Renal pelvis (tissue), 12 donors: ENCODE results near the gene MGME1. TPM values are rescaled to one million over a fixed set of nuclear protein-coding genes. Genes with fewer than 3 reads are reported as not detected.

Experiments used
- DNase-seq: peaks from one replicate; pipeline ENCODE4 v3.0.0-alpha.2; 2013
- long read RNA-seq, 16 experiments: transcript quantifications; one replicate each; lab custom pipeline, GENCODE V29; 2026
- polyA plus RNA-seq, 3 donors: library from polyadenylated mRNA; unstranded; fragments of 120-200 nt; gene quantifications; one replicate each; pipeline ENCODE4 v1.2.1, GENCODE V29; 2013; ENCODE audit not compliant: insufficient read length in 3 of 3

MGME1 gene, protein sequence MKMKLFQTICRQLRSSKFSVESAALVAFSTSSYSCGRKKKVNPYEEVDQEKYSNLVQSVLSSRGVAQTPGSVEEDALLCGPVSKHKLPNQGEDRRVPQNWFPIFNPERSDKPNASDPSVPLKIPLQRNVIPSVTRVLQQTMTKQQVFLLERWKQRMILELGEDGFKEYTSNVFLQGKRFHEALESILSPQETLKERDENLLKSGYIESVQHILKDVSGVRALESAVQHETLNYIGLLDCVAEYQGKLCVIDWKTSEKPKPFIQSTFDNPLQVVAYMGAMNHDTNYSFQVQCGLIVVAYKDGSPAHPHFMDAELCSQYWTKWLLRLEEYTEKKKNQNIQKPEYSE
- polyA plus RNA-seq, result 10 to 100 TPM; 38.9 to 47.0 (median 46.7) TPM
- long read RNA-seq, donor 1, partial matches to known transcripts, result 0 of 4 reads
- long read RNA-seq, donor 1, other reads (novel, unspliced or antisense), result 0 of 4 reads
- long read RNA-seq, donor 2, transcript MGME1-203 (5 exons, 2,336 nt), result major isoform, 7 of 8 reads
- long read RNA-seq, donor 2, partial matches to known transcripts, result 0 of 8 reads
- long read RNA-seq, donor 2, other reads (novel, unspliced or antisense), result 0 of 8 reads
- long read RNA-seq, donor 3, transcript MGME1-203 (5 exons, 2,336 nt), result major isoform, 11 of 11 reads
- long read RNA-seq, donor 3, partial matches to known transcripts, result 0 of 11 reads
- long read RNA-seq, donor 3, other reads (novel, unspliced or antisense), result 0 of 11 reads
- long read RNA-seq, donor 4, transcript MGME1-203 (5 exons, 2,336 nt), result major isoform, 7 of 9 reads
- long read RNA-seq, donor 4, partial matches to known transcripts, result 0 of 9 reads
- long read RNA-seq, donor 4, other reads (novel, unspliced or antisense), result 0 of 9 reads
- long read RNA-seq, donor 5, partial matches to known transcripts, result 5 of 11 reads
- long read RNA-seq, donor 5, other reads (novel, unspliced or antisense), result 0 of 11 reads
- long read RNA-seq, donor 6, transcript MGME1-203 (5 exons, 2,336 nt), result major isoform, 13 of 38 reads
- long read RNA-seq, donor 6, partial matches to known transcripts, result 23 of 38 reads
- long read RNA-seq, donor 6, other reads (novel, unspliced or antisense), result 0 of 38 reads
- long read RNA-seq, donor 7, partial matches to known transcripts, result 0 of 6 reads
- long read RNA-seq, donor 7, other reads (novel, unspliced or antisense), result 0 of 6 reads
- long read RNA-seq, donor 8, partial matches to known transcripts, result 0 of 2 reads
- long read RNA-seq, donor 8, other reads (novel, unspliced or antisense), result 0 of 2 reads
- long read RNA-seq, donor 9, partial matches to known transcripts, result 0 of 5 reads
- long read RNA-seq, donor 9, other reads (novel, unspliced or antisense), result 0 of 5 reads
- long read RNA-seq, donor 10, transcript MGME1-203 (5 exons, 2,336 nt), result major isoform, 13 of 15 reads
- long read RNA-seq, donor 10, partial matches to known transcripts, result 0 of 15 reads
- long read RNA-seq, donor 10, other reads (novel, unspliced or antisense), result 0 of 15 reads
- long read RNA-seq, donor 11, partial matches to known transcripts, result 0 of 5 reads
- long read RNA-seq, donor 11, other reads (novel, unspliced or antisense), result 0 of 5 reads
- long read RNA-seq, donor 12, transcript MGME1-203 (5 exons, 2,336 nt), result major isoform, 14 of 19 reads
- long read RNA-seq, donor 12, partial matches to known transcripts, result 0 of 19 reads
- long read RNA-seq, donor 12, other reads (novel, unspliced or antisense), result 0 of 19 reads
- long read RNA-seq, donor 13, partial matches to known transcripts, result 6 of 9 reads
- long read RNA-seq, donor 13, other reads (novel, unspliced or antisense), result 0 of 9 reads
- long read RNA-seq, donor 14, transcript MGME1-203 (5 exons, 2,336 nt), result major isoform, 11 of 15 reads
- long read RNA-seq, donor 14, partial matches to known transcripts, result 0 of 15 reads
- long read RNA-seq, donor 14, other reads (novel, unspliced or antisense), result 0 of 15 reads
- long read RNA-seq, donor 15, transcript MGME1-203 (5 exons, 2,336 nt), result major isoform, 9 of 19 reads
- long read RNA-seq, donor 15, partial matches to known transcripts, result 8 of 19 reads
- long read RNA-seq, donor 15, other reads (novel, unspliced or antisense), result 0 of 19 reads
- long read RNA-seq, donor 16, transcript MGME1-203 (5 exons, 2,336 nt), result major isoform, 14 of 25 reads
- long read RNA-seq, donor 16, partial matches to known transcripts, result 10 of 25 reads
- long read RNA-seq, donor 16, other reads (novel, unspliced or antisense), result 0 of 25 reads

DNA sequence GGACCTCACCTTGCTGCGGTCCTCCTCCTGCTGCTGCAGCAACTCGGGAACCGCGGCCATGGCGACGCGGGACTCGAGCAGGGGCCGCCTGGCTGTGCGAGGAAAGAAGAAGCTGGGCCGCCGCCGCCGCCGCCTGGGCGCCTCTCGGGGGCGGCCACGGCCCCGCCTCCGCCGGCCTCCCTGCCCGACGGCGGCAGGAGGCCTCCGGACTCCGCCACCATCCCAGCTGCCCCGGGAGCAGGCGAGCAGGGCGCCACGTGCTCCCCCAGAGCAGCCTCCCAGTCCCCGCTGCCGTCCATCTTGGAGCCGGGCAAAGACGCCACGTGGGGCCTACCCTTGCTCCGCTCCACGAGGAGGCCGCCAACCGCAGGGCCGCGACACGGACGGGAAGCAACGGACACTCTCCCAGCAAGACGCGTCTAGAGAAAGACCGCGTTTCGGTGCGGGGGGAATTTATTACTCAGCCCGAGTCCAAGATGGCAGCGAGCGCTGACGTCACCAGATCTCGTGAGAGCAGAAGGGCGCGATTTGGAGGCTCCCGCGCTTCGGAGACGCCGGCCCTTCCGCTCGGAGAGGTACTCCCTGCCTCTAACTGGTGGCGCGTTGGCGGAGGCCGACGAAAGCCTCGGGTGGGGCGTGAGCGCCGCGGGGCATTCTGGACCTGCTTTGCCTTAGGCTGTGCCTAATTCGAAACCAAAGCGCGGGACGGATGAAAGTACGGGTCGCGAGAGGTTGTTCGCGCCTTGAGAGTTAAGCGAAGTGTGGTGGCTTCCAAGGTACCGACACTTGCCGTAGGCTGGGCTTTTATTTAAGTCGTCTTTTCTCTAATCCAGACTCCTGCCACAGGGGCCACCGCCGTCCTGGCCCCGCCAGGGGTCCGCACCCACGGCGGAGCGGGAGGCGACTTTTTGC, at the start of gene MGME1, which contains the start of gene SNX5:
Gene MGME1, plus strand, starts transcription at position 653 of the 912 bp plus-strand sequence. CDS start 842 bp downstream, outside the sequence.
Gene SNX5, minus strand, starts transcription at position 429 of the 912 bp plus-strand sequence. Its CDS starts 369 bp downstream, at position 60.
- peak; percentile 99 for DNase-seq

DNA sequence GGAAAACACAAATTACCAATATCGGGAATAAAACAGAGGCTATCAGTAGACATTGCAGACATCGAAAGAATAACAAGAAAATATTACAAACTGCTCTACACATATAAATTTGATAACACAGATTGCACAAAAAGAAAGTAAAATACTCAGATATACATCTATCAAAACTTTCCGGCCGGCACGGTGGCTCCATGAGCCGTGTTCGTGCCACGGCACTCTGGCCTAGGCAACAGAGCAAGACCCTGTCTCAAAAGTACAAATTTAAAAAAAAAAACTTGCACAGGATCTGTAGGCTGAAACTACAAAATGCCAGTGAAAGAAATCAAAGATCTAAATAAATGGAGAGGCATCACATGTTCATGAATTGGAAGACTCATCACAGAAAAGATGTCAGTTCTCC, 49.7 kb upstream of the MGME1 start:
- DNase-seq, result no peak

DNA sequence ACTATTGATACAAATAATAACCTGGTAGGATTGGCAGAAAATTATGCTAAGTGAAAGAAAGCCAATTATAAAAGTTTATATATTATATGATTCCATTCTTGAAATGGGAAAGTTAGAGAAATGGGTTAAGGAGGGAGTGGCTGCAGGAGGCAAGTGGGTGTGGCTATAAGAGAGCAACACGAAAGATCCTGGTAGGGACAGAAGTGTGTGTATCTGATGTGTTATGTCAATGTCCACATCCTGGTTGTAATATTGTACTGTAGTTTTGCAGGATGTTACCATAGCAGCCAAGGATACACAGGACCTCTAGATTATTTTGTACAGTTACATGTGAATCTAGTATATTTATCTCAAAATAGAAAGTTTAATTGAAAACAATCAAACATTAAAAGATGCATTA, 47.0 kb upstream of the MGME1 start:
- no peak for DNase-seq

DNA sequence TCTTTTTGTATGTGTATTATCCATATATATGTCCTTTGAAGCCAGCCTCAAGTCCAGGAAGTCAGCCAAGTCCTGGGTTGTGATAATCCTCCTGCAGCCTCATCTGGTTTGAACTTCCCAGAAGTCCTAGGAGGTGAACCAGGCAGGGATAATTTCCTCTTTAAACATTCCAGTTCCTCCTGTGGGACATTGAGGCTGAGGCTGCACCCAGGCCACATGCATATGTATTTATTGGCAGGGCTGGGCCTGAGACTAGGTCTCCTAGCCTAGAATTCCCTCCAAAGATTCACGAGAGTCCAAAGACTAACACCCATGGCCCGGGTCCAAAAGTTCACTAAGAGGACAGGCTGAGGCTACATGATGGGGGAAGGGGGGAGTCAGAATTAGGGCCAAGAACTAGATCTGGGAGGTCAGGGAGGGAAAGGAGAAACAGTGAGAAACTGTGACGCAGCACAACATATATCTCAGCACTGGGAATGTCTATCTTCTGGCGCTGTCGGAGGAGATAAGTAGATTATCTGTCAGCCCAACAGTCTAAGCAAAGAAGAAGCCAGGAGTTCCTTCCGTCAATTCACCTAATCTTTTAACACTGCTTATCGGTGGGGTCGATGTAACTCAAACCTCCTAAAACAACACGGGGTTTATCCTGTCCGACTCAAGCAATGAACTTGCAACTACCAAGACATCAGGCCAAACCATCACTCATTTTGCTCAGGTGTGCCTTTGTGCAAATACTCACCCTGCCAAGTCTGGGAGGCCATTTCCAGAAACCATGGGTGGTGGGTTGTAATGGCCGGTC, 43.5 kb upstream of the MGME1 start:
- no peak for DNase-seq

DNA sequence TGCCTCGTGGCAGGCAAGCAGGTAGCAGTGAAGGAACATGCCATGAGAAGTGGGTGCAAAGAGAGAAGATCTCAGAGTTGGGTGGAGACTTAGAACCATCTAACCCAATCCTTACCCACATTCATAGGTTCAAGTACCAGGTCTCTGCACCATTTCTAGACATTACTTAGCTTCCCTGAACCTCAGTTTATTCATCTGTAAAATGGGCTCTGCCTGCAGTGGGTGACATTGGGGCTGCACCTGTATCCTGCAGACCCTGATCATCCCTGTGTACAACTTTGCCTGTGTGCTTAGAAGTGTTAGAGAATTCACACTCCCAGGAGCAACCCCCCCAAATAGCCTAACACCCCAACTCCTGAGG, 42.9 kb upstream of the MGME1 start:
- no peak for DNase-seq

DNA sequence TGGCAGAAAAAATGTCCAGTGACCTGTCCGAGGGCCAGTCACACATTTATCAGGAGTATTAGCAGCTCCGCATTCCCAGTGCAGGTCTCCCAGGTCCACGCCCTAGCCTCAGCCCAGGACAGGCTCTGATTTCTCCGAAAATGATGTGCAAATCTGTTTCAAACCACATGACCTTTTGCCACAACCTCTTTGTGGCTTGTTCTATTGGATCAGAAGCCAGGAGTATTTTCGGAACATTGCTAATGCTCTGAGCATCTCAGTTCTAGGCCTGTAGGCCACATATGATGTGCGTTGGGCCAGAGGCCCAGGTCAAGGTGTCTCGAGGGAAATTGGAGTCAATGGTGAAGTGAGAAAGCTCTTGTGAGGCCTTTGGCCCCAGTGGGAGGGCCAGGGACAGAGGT, 40.6 kb upstream of the MGME1 start:
- no peak for DNase-seq

DNA sequence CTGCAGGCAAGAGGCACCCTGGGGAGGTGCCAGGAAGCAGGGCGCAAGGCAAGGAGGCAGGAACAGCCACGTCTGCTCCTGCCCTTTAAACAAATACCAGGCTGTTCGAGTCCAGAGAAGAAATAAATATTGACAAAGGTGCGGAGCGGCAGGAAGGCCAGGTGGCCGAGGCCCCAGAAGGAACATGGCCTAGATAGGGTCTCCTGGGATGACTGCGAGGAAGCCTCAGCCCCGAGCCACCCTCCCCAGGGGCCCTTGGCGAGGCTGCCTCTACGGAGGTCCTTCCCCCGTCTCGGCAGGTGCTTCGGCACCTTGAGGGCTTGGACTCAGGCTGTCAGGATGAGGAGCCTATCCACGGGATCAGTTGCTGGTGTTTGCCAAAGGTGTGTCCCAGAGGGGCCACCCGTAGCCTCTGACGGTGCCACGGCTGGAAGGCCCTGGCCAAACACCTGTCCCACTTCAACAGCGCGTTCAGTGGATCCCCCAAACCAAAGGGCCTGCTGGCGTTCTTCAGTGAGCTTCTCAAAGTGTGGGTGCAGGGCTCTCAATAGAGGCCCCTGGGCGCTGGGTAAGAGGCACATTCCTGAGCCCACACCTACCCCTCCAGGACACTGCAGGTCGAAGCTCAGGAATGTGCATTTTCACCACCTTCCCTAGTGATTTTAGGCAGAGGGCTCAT, 40.0 kb upstream of the MGME1 start:
- no peak for DNase-seq

DNA sequence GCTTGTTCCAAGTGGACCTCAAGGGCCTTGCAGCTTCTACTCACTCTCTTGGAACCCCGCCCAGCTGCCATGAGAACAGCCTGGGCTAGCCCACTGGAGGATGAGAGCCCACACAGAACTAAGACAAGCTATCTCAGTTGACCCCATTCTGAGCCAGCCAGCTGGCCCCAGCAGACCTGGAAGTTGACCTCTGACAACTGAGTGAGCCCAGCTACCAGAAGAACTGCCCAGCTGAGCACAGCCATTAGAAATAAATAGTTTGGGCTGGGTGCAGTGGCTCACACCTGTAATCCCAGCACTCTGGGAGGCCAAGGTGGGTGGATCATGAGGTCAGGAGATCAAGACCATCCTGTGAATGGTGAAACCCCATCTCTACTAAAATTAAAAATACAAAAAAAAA, 37.3 kb upstream of the MGME1 start:
- DNase-seq, result no peak

DNA sequence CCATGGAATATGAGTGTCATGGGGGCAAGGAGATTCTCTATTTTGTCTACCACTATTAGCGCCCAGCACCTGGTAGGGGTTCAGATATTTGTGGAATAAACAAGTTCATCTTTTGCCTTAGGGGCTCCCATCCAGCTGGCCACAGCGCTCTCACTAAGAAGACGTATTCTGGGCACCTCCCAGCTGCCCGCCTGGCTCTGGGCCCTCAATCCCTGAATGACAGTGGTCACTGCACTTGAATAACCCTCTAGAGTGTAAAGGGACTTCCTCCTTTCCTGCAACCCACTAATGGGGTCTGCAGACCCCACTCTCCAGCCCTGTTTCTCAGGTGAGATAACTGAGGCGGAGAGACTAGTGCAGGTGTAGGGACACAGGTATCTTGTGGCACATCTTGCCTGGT, 36.4 kb upstream of the MGME1 start:
- no peak for DNase-seq

DNA sequence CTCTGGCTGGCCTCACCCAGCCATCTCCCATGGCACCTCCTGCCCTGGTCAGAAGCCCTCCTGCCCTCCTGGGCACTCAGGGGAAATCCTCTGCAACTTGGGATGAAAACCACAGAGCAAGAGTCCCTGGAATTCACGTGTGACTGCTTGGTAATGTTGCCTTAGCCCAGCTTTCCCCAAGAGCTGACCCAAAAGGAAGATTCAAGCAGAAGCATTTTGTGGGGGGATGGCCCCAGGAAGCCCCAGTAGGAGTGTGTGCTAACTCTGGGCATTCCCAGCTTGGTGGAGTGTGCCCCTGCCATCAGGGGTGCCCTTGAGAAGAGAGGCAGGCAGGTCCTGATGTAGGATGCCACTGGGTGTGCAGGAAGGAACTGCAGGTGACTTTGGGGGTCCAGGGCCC, 35.7 kb upstream of the MGME1 start:
- no peak for DNase-seq

DNA sequence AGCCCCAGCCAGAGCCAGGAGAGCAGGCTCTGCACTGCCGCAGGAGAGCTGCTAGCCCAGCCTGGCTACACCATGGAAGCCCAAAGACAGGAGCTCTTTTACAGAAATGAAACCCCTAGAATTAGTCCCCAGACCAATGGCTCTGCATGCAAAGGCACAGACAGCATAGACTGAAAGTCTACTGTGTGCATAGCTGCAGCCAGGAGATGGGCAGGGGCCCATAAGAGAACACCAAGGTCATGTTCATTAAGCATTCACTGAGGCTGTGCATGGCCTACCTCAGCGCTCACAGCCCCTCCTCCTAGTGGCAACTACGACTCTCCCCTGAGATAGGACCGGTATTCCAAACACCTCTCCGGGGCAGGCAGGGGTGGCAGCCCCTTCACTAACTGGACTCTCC, 35.1 kb upstream of the MGME1 start:
- DNase-seq, result no peak

DNA sequence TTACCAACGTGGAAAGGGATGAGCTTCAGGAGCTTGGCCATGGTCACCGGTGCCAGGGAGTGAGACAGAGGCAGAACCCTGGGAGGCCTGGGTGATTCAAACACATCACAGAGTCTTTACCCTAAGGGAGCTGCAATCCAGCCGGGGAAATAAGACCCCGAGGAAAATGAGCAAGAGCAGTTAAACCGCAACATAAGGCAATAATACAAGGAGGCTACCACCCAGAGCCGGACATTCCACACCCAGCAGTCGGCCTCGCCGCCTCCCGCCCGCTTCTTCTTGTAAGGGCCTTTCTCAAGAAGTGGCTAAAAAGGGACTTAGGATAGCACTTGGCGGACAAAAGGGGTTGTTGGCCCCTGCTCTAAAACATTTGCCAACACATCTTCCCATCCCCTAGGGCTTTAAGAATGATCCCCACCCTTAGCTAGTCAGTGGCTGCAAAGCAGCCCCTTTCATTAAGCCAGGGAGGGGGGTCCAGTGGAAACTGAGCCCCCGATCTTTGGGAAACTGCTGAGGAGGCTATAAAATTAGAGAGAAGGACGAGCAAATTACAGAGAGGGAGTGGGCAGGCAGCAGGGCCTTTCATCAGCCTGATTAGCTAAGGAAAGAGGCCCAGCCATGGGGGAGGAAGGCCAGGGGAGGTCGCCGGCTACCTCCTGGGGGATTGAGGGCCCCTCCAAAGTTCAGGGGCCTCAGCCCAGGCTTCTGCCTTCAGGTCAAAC, 34.5 kb upstream of the MGME1 start:
- DNase-seq, result no peak

DNA sequence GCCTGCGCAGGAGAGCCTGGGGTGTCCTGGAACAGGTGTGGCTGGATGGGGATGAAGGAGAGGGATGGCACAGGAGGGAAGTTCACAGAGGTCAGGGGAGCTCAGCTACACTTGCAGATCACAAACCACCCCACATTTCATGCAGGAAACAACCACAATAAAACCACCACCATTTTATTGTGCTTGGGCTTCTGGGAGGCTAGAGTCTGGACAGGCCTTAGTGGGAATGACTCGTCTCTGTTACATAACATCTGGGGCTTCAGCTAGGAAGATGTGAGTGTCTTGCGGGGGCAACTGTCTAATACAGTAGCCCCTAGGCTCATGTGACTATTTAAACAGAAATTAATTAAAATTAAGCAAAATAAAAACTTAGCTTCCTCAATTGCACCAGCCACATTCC, 33.6 kb upstream of the MGME1 start:
- no peak for DNase-seq

DNA sequence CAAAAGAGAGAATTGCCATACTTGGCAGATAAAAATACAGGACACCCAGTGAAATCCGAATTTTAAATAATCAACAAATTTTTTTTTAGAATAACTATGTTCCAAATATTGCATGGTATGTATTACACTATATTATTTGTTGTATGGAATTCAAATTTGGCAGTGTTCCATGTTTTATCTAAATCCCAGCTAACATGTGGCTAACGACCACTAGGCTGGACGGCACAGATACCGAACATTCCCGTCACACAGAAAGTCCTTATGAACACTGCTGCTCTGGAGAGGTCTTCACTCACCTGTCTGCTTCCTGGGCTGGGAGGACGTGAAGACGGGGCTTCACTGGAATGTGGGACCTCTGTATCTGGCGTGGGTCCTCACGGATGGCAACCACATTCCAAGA, 33.1 kb upstream of the MGME1 start:
- DNase-seq, result no peak

DNA sequence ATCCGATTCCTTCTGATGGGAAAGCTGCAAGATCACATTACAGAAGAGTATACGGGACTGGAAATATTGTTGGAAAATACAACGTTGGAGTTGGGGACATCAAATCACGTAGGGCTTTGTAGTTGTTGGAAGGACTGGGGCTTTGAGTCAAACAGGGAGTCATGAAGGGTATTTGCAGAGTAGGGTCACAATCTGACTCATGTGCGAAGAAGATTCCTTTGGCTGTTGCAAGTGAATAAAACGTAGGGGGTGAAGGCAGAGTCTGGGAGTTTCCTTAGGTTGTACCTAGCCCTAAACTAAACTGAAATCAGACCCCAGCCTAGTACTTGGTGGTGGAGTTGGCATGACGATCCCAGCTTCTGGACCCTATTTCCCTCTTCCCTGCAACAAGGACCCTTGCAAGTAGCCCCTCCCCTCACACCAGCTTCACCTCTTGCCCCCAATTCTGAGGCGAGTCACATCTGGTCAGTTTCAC, 32.5 kb upstream of the MGME1 start:
- no peak for DNase-seq
